ENCODE data around the gene MRPL52.

DNA sequence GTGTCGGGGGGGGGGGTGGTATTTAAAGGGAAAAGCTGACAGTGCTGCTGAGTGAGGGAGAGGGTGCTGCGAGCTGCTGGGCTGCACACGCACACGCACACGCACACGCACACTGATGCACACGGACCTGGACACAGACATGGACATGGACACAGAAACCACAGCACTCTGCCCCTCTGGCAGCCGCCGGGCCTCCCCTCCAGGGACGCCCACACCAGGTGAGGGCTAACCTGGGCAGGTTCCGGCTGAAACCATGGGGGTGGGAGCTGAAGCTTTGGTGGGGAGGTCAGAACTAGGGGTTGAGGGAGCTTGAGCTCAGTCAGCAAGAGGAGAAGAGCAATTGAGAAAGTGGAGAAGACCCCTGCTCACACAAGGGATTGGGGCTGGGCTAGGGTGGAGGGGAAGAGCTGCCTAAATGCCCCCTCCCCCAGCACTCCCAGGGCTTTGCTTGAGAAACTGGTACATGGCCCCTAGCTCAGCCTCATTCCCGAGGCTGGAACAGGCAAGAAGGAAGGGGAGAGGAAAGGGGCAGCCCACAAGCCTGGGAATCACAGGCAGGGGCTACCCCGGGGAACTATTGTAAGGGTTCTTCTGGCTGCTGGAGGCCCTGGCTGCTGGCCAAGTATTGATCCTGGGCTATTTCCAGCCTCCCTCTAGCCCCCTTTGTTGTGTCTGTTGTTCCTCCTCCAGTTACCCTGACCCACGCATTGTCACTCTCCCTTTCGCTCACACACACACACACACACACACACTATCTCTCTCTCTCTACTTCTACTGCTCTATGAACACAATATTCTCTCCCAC lies 53.7 kb downstream of the MRPL52 start, which contains the start of gene REM2:
- TF ChIP-seq, protein P1, sequence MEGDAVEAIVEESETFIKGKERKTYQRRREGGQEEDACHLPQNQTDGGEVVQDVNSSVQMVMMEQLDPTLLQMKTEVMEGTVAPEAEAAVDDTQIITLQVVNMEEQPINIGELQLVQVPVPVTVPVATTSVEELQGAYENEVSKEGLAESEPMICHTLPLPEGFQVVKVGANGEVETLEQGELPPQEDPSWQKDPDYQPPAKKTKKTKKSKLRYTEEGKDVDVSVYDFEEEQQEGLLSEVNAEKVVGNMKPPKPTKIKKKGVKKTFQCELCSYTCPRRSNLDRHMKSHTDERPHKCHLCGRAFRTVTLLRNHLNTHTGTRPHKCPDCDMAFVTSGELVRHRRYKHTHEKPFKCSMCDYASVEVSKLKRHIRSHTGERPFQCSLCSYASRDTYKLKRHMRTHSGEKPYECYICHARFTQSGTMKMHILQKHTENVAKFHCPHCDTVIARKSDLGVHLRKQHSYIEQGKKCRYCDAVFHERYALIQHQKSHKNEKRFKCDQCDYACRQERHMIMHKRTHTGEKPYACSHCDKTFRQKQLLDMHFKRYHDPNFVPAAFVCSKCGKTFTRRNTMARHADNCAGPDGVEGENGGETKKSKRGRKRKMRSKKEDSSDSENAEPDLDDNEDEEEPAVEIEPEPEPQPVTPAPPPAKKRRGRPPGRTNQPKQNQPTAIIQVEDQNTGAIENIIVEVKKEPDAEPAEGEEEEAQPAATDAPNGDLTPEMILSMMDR (conservative IDR thresholded peaks at IDR 0.05) = no peak
- TF ChIP-seq ZFX (IDR thresholded peaks at IDR 0.05) = no peak
